ENCODE data around the gene GOSR1.

Gene GOSR1

DNA sequence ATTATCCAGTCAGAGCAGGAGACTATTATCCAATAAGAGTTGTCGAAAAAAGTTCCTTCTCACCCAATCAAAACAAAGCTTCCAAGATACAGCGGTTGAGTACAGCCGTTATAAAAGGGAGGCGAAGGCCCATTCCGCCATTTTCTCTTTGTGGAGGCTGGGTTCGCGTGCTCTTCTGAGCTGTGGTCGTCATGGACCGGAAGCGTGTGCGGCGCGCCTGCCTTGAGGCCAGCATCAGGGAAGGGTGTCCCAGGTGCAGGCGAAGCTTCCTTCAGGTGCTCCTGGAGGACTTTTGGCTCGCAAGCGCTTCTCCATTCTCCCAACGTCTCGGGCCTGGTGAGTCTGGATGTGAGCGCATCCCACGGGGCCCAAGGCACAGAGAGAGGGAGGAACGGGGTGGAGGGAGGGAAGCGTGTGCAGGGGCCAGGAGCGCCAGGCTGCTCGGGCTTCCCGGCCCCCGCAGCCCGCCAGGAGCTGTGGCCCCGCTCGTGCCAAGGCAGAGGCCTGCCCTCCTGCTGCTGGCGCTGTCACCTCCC lies 99.2 kb downstream of the GOSR1 start:
- no peak for DNase-seq

Measured in NK-92 treated with Interleukin-12 subunit alpha and Interleukin-12 subunit beta, amount 100 ng/mL, for 24 hours (cell line).